Measurements from ENCODE around the gene XIST.

The XIST gene

GRCh38 chrX:73851014-73852009 lies 1.2 kb downstream of the XIST start:
- H3K4me1 ChIP-seq (ENCODE audit: control extremely low read depth in 1 of 4, control insufficient read depth in 4 of 4, insufficient read depth in 4 of 4, low read length in 3 of 4) = peaks cover 0 to 12% (median 8%) of the 10 kb centered on the region in 4 experiments
- H3K4me3 ChIP-seq (ENCODE audit: control insufficient read depth in 1 of 7, extremely low read depth in 1 of 7, insufficient read depth in 4 of 7, low read depth in 2 of 7, low read length in 6 of 7) = peak overlapping the region in 5 of 7 experiments; percentile 67 to 96 (median 75)
- H3K27me3 ChIP-seq (replicated peaks in 2 of 5; ENCODE audit: control insufficient read depth in 4 of 5, insufficient read depth in 5 of 5, low read length in 4 of 5) = no peaks in the 10 kb centered on the region
- H3K36me3 ChIP-seq (ENCODE audit: control insufficient read depth in 4 of 4, insufficient read depth in 4 of 4, low read length in 3 of 4) = peaks cover 0 to 13% (median 2%) of the 10 kb centered on the region in 4 experiments
- H3K27ac ChIP-seq (ENCODE audit: insufficient read depth in 1 of 2, low read depth in 1 of 2, low read length in 2 of 2, poor library complexity in 1 of 2, severe bottlenecking in 2 of 2) = peak overlapping the region; percentile 74 to 86
- H3K9me3 ChIP-seq (ENCODE audit: control extremely low read depth in 1 of 5, control insufficient read depth in 4 of 5, insufficient read depth in 2 of 5, low read depth in 1 of 5, low read length in 4 of 5) = no peaks in the 10 kb centered on the region
- CTCF ChIA-PET = interaction anchor here (1.2 kb wide), 1 partner anchor 164 kb away, joined by 3 read pairs; no protein-coding TSS in a partner anchor
- peak in 2 of 3 donors; percentile 98 for DNase-seq
- POLR2A ChIA-PET = no interaction called here
- WGBS (ENCODE audit: insufficient coverage) = 50% methylated on average over 26 of the region's 33 CpGs

DNA sequence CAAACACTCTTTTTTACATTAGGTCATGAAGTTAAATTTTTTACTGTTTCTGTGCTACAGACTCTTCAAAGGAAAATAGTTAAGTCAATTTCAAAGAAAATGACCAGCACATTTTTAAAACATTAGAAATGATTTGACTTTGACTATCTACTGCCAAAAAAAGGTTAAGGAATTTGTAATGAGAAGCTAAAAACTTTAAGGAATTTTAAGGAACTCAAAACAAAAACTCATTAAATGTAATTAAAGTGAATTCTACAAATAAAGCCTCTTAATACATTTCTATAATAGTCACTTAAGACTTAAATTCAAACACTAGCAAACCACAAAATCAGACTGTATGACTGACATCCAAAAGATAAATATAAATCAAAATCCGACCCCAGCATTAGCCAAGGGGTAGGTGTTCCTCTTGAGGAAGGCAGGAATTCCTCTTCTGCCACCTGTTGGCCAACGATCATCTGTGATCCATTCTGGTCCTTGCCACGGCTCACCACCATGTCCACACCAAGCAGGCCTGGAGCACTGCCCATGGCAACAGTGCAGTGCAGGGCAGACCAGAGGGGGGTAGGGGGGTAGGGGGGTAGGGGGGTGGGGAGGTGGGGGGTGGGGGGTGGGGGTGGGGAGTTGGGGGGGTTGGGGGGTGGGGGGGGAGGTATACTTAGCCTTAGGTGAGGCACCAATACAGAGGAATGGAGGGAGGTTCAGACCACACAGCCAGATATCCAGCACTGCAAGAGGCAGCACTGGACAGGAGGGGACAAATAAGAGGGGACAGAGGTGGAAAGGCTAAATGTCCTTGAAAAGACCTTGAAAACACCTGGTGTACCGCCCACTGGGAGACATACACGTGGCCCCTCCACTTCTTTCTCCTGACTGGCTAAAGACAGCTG lies 2.1 kb downstream of the XIST start:
- 36% methylated on average over 2 of the region's 5 CpGs for WGBS (ENCODE audit: insufficient coverage)
- POLR2A ChIA-PET = no interaction called here
- Histone ChIP-seq H3K27me3 (replicated peaks in 2 of 5; ENCODE audit: control insufficient read depth in 4 of 5, insufficient read depth in 5 of 5, low read length in 4 of 5) (no peaks in the 10 kb centered on the region), H3K4me1 (ENCODE audit: control extremely low read depth in 1 of 4, control insufficient read depth in 4 of 4, insufficient read depth in 4 of 4, low read length in 3 of 4) (peaks cover 0 to 12% (median 8%) of the 10 kb centered on the region in 4 experiments), H3K27ac (ENCODE audit: insufficient read depth in 1 of 2, low read depth in 1 of 2, low read length in 2 of 2, poor library complexity in 1 of 2, severe bottlenecking in 2 of 2) (peak overlapping the region in 1 of 2 experiments; percentile 53), H3K4me3 (ENCODE audit: control insufficient read depth in 1 of 7, extremely low read depth in 1 of 7, insufficient read depth in 4 of 7, low read depth in 2 of 7, low read length in 6 of 7) (peak overlapping the region in 4 of 7 experiments; percentile 54 to 70 (median 66)), H3K9me3 (ENCODE audit: control extremely low read depth in 1 of 5, control insufficient read depth in 4 of 5, insufficient read depth in 2 of 5, low read depth in 1 of 5, low read length in 4 of 5) (no peaks in the 10 kb centered on the region), H3K36me3 (ENCODE audit: control insufficient read depth in 4 of 4, insufficient read depth in 4 of 4, low read length in 3 of 4) (peaks cover 0 to 19% (median 2%) of the 10 kb centered on the region in 4 experiments)
- DNase-seq = peak in 2 of 3 donors; percentile 50 to 65
- CTCF ChIA-PET = interaction anchor here (1.2 kb wide), 1 partner anchor 165 kb away, joined by 3 read pairs; no protein-coding TSS in a partner anchor

- Histone ChIP-seq H3K27ac (ENCODE audit: insufficient read depth in 1 of 2, low read depth in 1 of 2, low read length in 2 of 2, poor library complexity in 1 of 2, severe bottlenecking in 2 of 2) (no peak overlapping the region), H3K4me3 (ENCODE audit: control insufficient read depth in 1 of 7, extremely low read depth in 1 of 7, insufficient read depth in 4 of 7, low read depth in 2 of 7, low read length in 6 of 7) (peak overlapping the region in 4 of 7 experiments; percentile 17 to 62 (median 30)), H3K4me1 (ENCODE audit: control extremely low read depth in 1 of 4, control insufficient read depth in 4 of 4, insufficient read depth in 4 of 4, low read length in 3 of 4) (peaks cover 0 to 12% (median 8%) of the 10 kb centered on the region in 4 experiments), H3K36me3 (ENCODE audit: control insufficient read depth in 4 of 4, insufficient read depth in 4 of 4, low read length in 3 of 4) (peaks cover 0 to 27% (median 2%) of the 10 kb centered on the region in 4 experiments), H3K27me3 (replicated peaks in 2 of 5; ENCODE audit: control insufficient read depth in 4 of 5, insufficient read depth in 5 of 5, low read length in 4 of 5) (no peaks in the 10 kb centered on the region), H3K9me3 (ENCODE audit: control extremely low read depth in 1 of 5, control insufficient read depth in 4 of 5, insufficient read depth in 2 of 5, low read depth in 1 of 5, low read length in 4 of 5) (no peaks in the 10 kb centered on the region)
- ChIA-PET POLR2A (no interaction called here), CTCF (no interaction called here)
- no peak for DNase-seq
- 100% methylated on average over 1 of the region's 5 CpGs for WGBS (ENCODE audit: insufficient coverage)
These were observed 3.4 kb downstream of the XIST start for GRCh38 chrX:73849073-73849472.

- H3K4me3 ChIP-seq (ENCODE audit: control insufficient read depth in 1 of 7, extremely low read depth in 1 of 7, insufficient read depth in 4 of 7, low read depth in 2 of 7, low read length in 6 of 7) = peak overlapping the region in 2 of 7 experiments; percentile 13 to 37
- H3K27ac ChIP-seq (ENCODE audit: insufficient read depth in 1 of 2, low read depth in 1 of 2, low read length in 2 of 2, poor library complexity in 1 of 2, severe bottlenecking in 2 of 2) = no peak overlapping the region
- no CpG with 5 or more reads among the region's 1 CpG for WGBS (ENCODE audit: insufficient coverage)
- no peaks in the 10 kb centered on the region for H3K27me3 ChIP-seq (replicated peaks in 2 of 5; ENCODE audit: control insufficient read depth in 4 of 5, insufficient read depth in 5 of 5, low read length in 4 of 5)
- CTCF ChIA-PET = no interaction called here
- DNase-seq = no peak
- no peaks in the 10 kb centered on the region for H3K9me3 ChIP-seq (ENCODE audit: control extremely low read depth in 1 of 5, control insufficient read depth in 4 of 5, insufficient read depth in 2 of 5, low read depth in 1 of 5, low read length in 4 of 5)
- POLR2A ChIA-PET = no interaction called here
- peaks cover 0 to 29% (median 2%) of the 10 kb centered on the region in 4 experiments for H3K36me3 ChIP-seq (ENCODE audit: control insufficient read depth in 4 of 4, insufficient read depth in 4 of 4, low read length in 3 of 4)
- peaks cover 0 to 12% (median 8%) of the 10 kb centered on the region in 4 experiments for H3K4me1 ChIP-seq (ENCODE audit: control extremely low read depth in 1 of 4, control insufficient read depth in 4 of 4, insufficient read depth in 4 of 4, low read length in 3 of 4)
These were observed 4.5 kb downstream of the XIST start for GRCh38 chrX:73847991-73848390.

DNA sequence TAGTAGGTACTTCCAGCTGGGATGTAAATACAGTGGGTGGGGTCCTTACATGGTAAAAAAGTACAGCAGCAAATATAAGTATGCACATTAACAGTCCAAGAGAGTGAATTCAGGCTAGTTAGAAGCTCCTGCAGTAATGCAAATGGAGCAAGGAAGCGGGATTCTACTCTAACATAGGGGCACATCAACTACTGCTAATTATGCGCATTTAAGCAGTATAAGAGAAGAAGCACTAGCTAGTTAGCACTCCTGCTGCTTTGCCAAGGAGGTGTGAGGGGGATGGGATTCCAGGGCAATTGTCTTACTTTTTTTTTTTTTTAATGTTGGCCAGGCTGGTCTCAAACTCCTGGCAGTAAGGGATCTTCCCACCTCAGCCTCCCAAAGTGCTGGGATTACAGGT lies 5.4 kb downstream of the XIST start:
- Histone ChIP-seq H3K9me3 (ENCODE audit: control extremely low read depth in 1 of 5, control insufficient read depth in 4 of 5, insufficient read depth in 2 of 5, low read depth in 1 of 5, low read length in 4 of 5) (no peaks in the 10 kb centered on the region), H3K27me3 (replicated peaks in 2 of 5; ENCODE audit: control insufficient read depth in 4 of 5, insufficient read depth in 5 of 5, low read length in 4 of 5) (no peaks in the 10 kb centered on the region), H3K27ac (ENCODE audit: insufficient read depth in 1 of 2, low read depth in 1 of 2, low read length in 2 of 2, poor library complexity in 1 of 2, severe bottlenecking in 2 of 2) (no peak overlapping the region), H3K4me3 (ENCODE audit: control insufficient read depth in 1 of 7, extremely low read depth in 1 of 7, insufficient read depth in 4 of 7, low read depth in 2 of 7, low read length in 6 of 7) (no peak overlapping the region), H3K4me1 (ENCODE audit: control extremely low read depth in 1 of 4, control insufficient read depth in 4 of 4, insufficient read depth in 4 of 4, low read length in 3 of 4) (peaks cover 0 to 12% (median 8%) of the 10 kb centered on the region in 4 experiments), H3K36me3 (ENCODE audit: control insufficient read depth in 4 of 4, insufficient read depth in 4 of 4, low read length in 3 of 4) (peaks cover 0 to 38% (median 2%) of the 10 kb centered on the region in 4 experiments)
- WGBS (ENCODE audit: insufficient coverage) = 100% methylated on average over 2 of the region's 2 CpGs
- DNase-seq = no peak
- ChIA-PET CTCF (no interaction called here), POLR2A (no interaction called here)

GRCh38 chrX:73842541-73843234 lies 9.8 kb downstream of the XIST start:
- ChIA-PET POLR2A (no interaction called here), CTCF (no interaction called here)
- WGBS (ENCODE audit: insufficient coverage) = 100% methylated on average over 3 of the region's 4 CpGs
- H3K27ac ChIP-seq (ENCODE audit: insufficient read depth in 1 of 2, low read depth in 1 of 2, low read length in 2 of 2, poor library complexity in 1 of 2, severe bottlenecking in 2 of 2) = no peak overlapping the region
- DNase-seq = no peak
- no peaks in the 10 kb centered on the region for H3K9me3 ChIP-seq (ENCODE audit: control extremely low read depth in 1 of 5, control insufficient read depth in 4 of 5, insufficient read depth in 2 of 5, low read depth in 1 of 5, low read length in 4 of 5)
- no peak overlapping the region for H3K4me3 ChIP-seq (ENCODE audit: control insufficient read depth in 1 of 7, extremely low read depth in 1 of 7, insufficient read depth in 4 of 7, low read depth in 2 of 7, low read length in 6 of 7)
- H3K36me3 ChIP-seq (ENCODE audit: control insufficient read depth in 4 of 4, insufficient read depth in 4 of 4, low read length in 3 of 4) = peaks cover 0 to 37% (median 2%) of the 10 kb centered on the region in 4 experiments
- H3K4me1 ChIP-seq (ENCODE audit: control extremely low read depth in 1 of 4, control insufficient read depth in 4 of 4, insufficient read depth in 4 of 4, low read length in 3 of 4) = peaks cover 0 to 3% (median 0%) of the 10 kb centered on the region in 4 experiments
- H3K27me3 ChIP-seq (replicated peaks in 2 of 5; ENCODE audit: control insufficient read depth in 4 of 5, insufficient read depth in 5 of 5, low read length in 4 of 5) = no peaks in the 10 kb centered on the region
